GM23338 (cell line): ENCODE results near the gene CD8A. TPM values are rescaled to one million over a fixed set of nuclear protein-coding genes. Genes with fewer than 3 reads are reported as not detected.
"Not testable (repeated sequence)": the region's sequence is repeated elsewhere in the genome, so short reads cannot be mapped to it uniquely, and the experiment has no call there.

Experiments used
- ATAC-seq: fragments of 200-7000 bp; cut with Tn5 transposase; 3 replicates; pipeline ENCODE4 v1.9.1; 2020
- DNase-seq: peaks from one replicate; pipeline ENCODE4 v3.0.0-alpha.2; 2015; ENCODE audit warnings: low spot score
- H2AFZ ChIP-seq: fragments of 200-600 bp; sonication (generic); 2 replicates; pipeline ENCODE4 v1.8.0; 2016; ENCODE audit warnings: antibody characterized with exemption, mild to moderate bottlenecking, moderate library complexity
- H3F3A ChIP-seq: fragments of 200-600 bp; sonication (generic); replicated peaks from 2 replicates; pipeline ENCODE4 v1.8.0; 2017; ENCODE audit warnings: antibody characterized with exemption, mixed run types, low read depth
- H3K27ac ChIP-seq: fragments of 200-600 bp; sonication (generic); 2 replicates; pipeline ENCODE4 v1.6.1; 2016; ENCODE audit warnings: low read depth
- H3K27me3 ChIP-seq: fragments of 200-600 bp; sonication (generic); 2 replicates; pipeline ENCODE4 v1.8.0; 2016; ENCODE audit warnings: mild to moderate bottlenecking, mixed run types, moderate library complexity; ENCODE audit not compliant: insufficient read depth
- H3K36me3 ChIP-seq: fragments of 200-600 bp; sonication (generic); 2 replicates; pipeline ENCODE4 v1.8.0; 2016; ENCODE audit warnings: mild to moderate bottlenecking; ENCODE audit not compliant: insufficient read depth
- H3K4me1 ChIP-seq: fragments of 200-600 bp; sonication (generic); 2 replicates; pipeline ENCODE4 v1.8.0; 2016; ENCODE audit warnings: mild to moderate bottlenecking, moderate library complexity; ENCODE audit not compliant: insufficient read depth
- H3K4me2 ChIP-seq: fragments of 200-600 bp; sonication (generic); 2 replicates; pipeline ENCODE4 v1.7.1; 2017; ENCODE audit warnings: mixed run types
- H3K4me3 ChIP-seq: fragments of 200-600 bp; sonication (generic); 2 replicates; pipeline ENCODE4 v1.6.1; 2016; ENCODE audit warnings: mixed run types
- H3K79me2 ChIP-seq: fragments of 200-600 bp; sonication (generic); replicated peaks from 2 replicates; pipeline ENCODE4 v1.8.0; 2017; ENCODE audit warnings: mild to moderate bottlenecking; ENCODE audit not compliant: insufficient read depth
- H3K9me2 ChIP-seq: fragments of 200-600 bp; sonication (generic); 2 replicates; pipeline ENCODE4 v1.8.0; 2017; ENCODE audit not compliant: insufficient read depth
- H4K20me1 ChIP-seq: fragments of 200-600 bp; sonication (generic); replicated peaks from 2 replicates; pipeline ENCODE4 v1.8.0; 2017; ENCODE audit warnings: mild to moderate bottlenecking; ENCODE audit not compliant: insufficient read depth
- H3K27ac Mint-ChIP-seq: 2 replicates; pipeline ENCODE4 v1.8.0; 2020; ENCODE audit warnings: inconsistent platforms, mild to moderate bottlenecking, moderate library complexity, mixed read lengths
- H3K27me3 Mint-ChIP-seq: 3 replicates; pipeline ENCODE4 v1.8.0; 2022; ENCODE audit warnings: low read depth, mild to moderate bottlenecking, moderate library complexity, mixed read lengths, inconsistent platforms; ENCODE audit not compliant: insufficient read depth, poor library complexity
- H3K36me3 Mint-ChIP-seq: 3 replicates; pipeline ENCODE4 v1.8.0; 2021; ENCODE audit warnings: low read depth, mild to moderate bottlenecking, inconsistent platforms, moderate library complexity, mixed read lengths
- H3K4me1 Mint-ChIP-seq: 3 replicates; pipeline ENCODE4 v1.8.0; 2020; ENCODE audit warnings: mild to moderate bottlenecking, inconsistent platforms, mixed read lengths
- H3K4me3 Mint-ChIP-seq: 3 replicates; pipeline ENCODE4 v1.8.0; 2021; ENCODE audit warnings: moderate library complexity, mild to moderate bottlenecking, inconsistent platforms, mixed read lengths
- H3K9me3 Mint-ChIP-seq: 3 replicates; pipeline ENCODE4 v1.8.0; 2020; ENCODE audit warnings: moderate library complexity, mild to moderate bottlenecking, inconsistent platforms, mixed read lengths
- polyA plus RNA-seq: library from polyadenylated mRNA; unstranded; fragments of >200 nt; fragmentation: Nextera tagmentation; extraction: Ambion mirVana; gene quantifications from 2 replicates; pipeline ENCODE4 v1.2.1, GENCODE V29; 2016
- total RNA-seq: library from RNA; depleted of rRNA; stranded (reverse); fragments of >200 nt; shearing (Covaris generic); gene quantifications from 2 replicates; pipeline ENCODE4 v1.2.3, GENCODE V29; 2014; rRNA removed

The CD8A gene
- total and polyA plus RNA-seq, 2 experiments from 2014 or later, result 0.19 to 0.24 TPM

DNA sequence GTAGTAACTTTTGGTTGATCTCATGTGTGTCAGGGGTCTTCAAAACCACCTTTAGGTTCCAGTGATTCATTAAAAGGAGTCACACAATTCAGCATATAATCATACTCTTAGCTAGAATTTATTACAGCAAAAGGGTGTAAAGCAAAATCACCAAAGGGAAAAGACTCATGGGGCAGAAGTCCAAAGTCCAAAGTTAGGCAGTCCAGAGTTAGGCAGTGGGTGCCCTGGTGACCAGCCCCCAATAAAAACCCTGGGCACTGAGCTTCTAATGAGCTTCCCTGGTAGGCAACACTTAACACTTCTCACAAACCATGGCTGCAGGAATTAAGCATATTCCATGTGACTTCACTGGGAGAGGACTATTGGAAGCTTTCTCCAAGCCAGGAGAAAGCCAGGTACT lies 51.2 kb downstream of the CD8A start:
- H3K27me3 Mint-ChIP-seq, H3K27ac Mint-ChIP-seq, ATAC-seq, DNase-seq, H3K36me3 ChIP-seq, H4K20me1 ChIP-seq, H3K27me3 ChIP-seq, H3K4me3 ChIP-seq, H3K9me3 Mint-ChIP-seq, H3K27ac ChIP-seq, H3F3A ChIP-seq, H3K4me1 ChIP-seq, H2AFZ ChIP-seq, H3K4me3 Mint-ChIP-seq, H3K9me2 ChIP-seq, H3K4me2 ChIP-seq, H3K4me1 Mint-ChIP-seq: not testable (repeated sequence)
- peaks cover 14% of the 10 kb centered on the region; the same call in 2 of the 3 replicates for H3K36me3 Mint-ChIP-seq
- H3K79me2 ChIP-seq, result peaks cover 17% of the 10 kb centered on the region

DNA sequence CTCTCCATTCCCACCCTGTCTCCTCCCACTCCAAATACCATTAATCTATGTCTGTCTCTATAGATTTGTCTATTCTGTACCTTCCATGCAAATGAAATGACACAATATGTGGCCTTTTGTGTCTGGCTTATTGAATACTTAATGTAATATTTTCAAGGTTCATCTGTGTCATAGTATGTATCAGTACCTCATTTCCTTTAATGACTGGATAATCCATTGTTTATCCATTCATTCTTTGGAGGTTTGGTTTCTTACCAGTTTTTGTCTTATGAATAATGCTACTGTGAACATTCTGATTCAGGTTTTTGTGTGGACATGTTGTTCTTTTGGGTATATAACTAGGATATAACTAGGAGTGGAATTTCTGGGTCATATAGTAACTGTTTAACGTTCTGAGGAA lies 55.8 kb downstream of the CD8A start:
- not testable (repeated sequence) for H4K20me1 ChIP-seq, H3K79me2 ChIP-seq, H3F3A ChIP-seq, H3K36me3 Mint-ChIP-seq, H3K27ac Mint-ChIP-seq, H3K9me3 Mint-ChIP-seq, H3K36me3 ChIP-seq, DNase-seq, H3K4me1 ChIP-seq, H3K4me3 ChIP-seq, H2AFZ ChIP-seq, H3K4me2 ChIP-seq, H3K9me2 ChIP-seq, H3K27ac ChIP-seq, H3K4me1 Mint-ChIP-seq, H3K27me3 Mint-ChIP-seq, H3K27me3 ChIP-seq, ATAC-seq, H3K4me3 Mint-ChIP-seq

Other genes with a start within 250 kb of the CD8A start
- gene CHMP3, start 227.5 kb downstream of the CD8A start, total RNA-seq, result 12.9 and 15.6 TPM in 2 replicates
- gene CHMP3, start 227.5 kb downstream of the CD8A start, polyA plus RNA-seq, result 15.5 and 16.3 TPM in 2 replicates
- gene RNF103, start 167.0 kb downstream of the CD8A start, total RNA-seq, result 5.9 and 8.5 TPM in 2 replicates
- gene RNF103, start 167.0 kb downstream of the CD8A start, polyA plus RNA-seq, result 3.7 and 3.8 TPM in 2 replicates
- 79.8 and 87.9 TPM in 2 replicates for gene RMND5A, start 70.6 kb downstream of the CD8A start, total RNA-seq
- 18.6 and 24.0 TPM in 2 replicates for gene RMND5A, start 70.6 kb downstream of the CD8A start, polyA plus RNA-seq
- 0.31 and 3.0 TPM in 2 replicates for gene CD8B, start 71.0 kb upstream of the CD8A start, total RNA-seq
- gene CD8B, start 71.0 kb upstream of the CD8A start, polyA plus RNA-seq, result 0.61 and 0.63 TPM in 2 replicates
- gene RGPD1, start 151.2 kb upstream of the CD8A start, total RNA-seq, result 0.04 TPM in 1 of 2 replicates, not detected in the other
- 0.24 TPM in 1 of 2 replicates, not detected in the other for gene RGPD1, start 151.2 kb upstream of the CD8A start, polyA plus RNA-seq
- 0.27 and 0.80 TPM in 2 replicates for gene PLGLB1, start 230.9 kb upstream of the CD8A start, total RNA-seq
- gene PLGLB1, start 230.9 kb upstream of the CD8A start, polyA plus RNA-seq, result 0.82 and 1.6 TPM in 2 replicates